B cell (primary cell): ENCODE data around the gene ZNF639. TPM values are rescaled to one million over a fixed set of nuclear protein-coding genes. Genes with fewer than 3 reads are reported as not detected.

Experiments
- ATAC-seq: fragments of 200-7000 bp; cut with Tn5 transposase; one replicate; pipeline ENCODE4 v1.10.0; 2021; ENCODE audit warnings: low read depth, mild to moderate bottlenecking, moderate number of reproducible peaks, moderate library complexity
- CTCF ChIA-PET: fragments of 350-600 bp; sonication (Branson Sonifier 250); formaldehyde crosslinking; loops from one replicate; lab custom pipeline; 2021; ENCODE audit warnings: antibody characterized with exemption, inconsistent platforms; lab: Charles Lee
- POLR2A ChIA-PET: fragments of 350-600 bp; sonication (Branson Sonifier 250); formaldehyde crosslinking; loops from one replicate; lab custom pipeline; 2021; ENCODE audit warnings: antibody characterized with exemption; lab: Charles Lee
- DNase-seq: peaks from one replicate; pipeline ENCODE4 v3.0.0; 2013
- H2AFZ ChIP-seq: 2 replicates; pipeline ENCODE4 v1.6.1; 2012; ENCODE audit warnings: mild to moderate bottlenecking, low read depth, low read length; ENCODE audit not compliant: insufficient read depth, poor library complexity, severe bottlenecking
- H3K27ac ChIP-seq, 2 donors: 1 replicate in 1 of 2; 2 replicates in 1 of 2; pipeline ENCODE4 v1.5.1; 2012 to 2013; ENCODE audit warnings: low read length in 2 of 2, mild to moderate bottlenecking in 2 of 2, moderate library complexity in 1 of 2
- H3K27me3 ChIP-seq, 4 experiments: fragments of 200-600 bp in 1 of 4; sonication (generic) in 1 of 4; replicated peaks in 1 of 4; 1 replicate in 2 of 4; 2 replicates in 2 of 4; pipeline versions ENCODE4 v1.6.1 to v1.7.0; 2013 to 2016; ENCODE audit warnings: low read length in 3 of 4, mild to moderate bottlenecking in 2 of 4, mixed read lengths in 1 of 4, moderate library complexity in 1 of 4; ENCODE audit not compliant: insufficient read depth in 4 of 4, control insufficient read depth in 3 of 4; ENCODE audit errors: control extremely low read depth in 1 of 4
- H3K36me3 ChIP-seq, 2 experiments: replicated peaks in 1 of 2; 1 replicate in 1 of 2; 2 replicates in 1 of 2; pipeline versions ENCODE4 v1.6.1 to v1.7.1; 2013; ENCODE audit warnings: low read length in 1 of 2; ENCODE audit not compliant: insufficient read depth in 2 of 2, control insufficient read depth in 1 of 2; ENCODE audit errors: control extremely low read depth in 1 of 2, extremely low read depth in 1 of 2
- H3K4me1 ChIP-seq, 2 donors: fragments of 200-600 bp in 1 of 2; sonication (generic) in 1 of 2; 1 replicate in 1 of 2; 2 replicates in 1 of 2; pipeline versions ENCODE4 v1.5.1 to v1.6.1; 2013 to 2017; ENCODE audit warnings: low read length in 2 of 2; ENCODE audit not compliant: control insufficient read depth in 2 of 2, insufficient read depth in 2 of 2
- H3K4me2 ChIP-seq: replicated peaks from 2 replicates; pipeline ENCODE3; 2012; ENCODE audit warnings: mild to moderate bottlenecking, low read depth, low read length; ENCODE audit not compliant: poor library complexity, severe bottlenecking
- H3K4me3 ChIP-seq, 5 experiments: fragments of 200-600 bp in 1 of 5; sonication (generic) in 1 of 5; 1 replicate in 3 of 5; 2 replicates in 2 of 5; pipeline versions ENCODE4 v1.5.1 to v1.7.0; 2011 to 2016; ENCODE audit warnings: low read length in 4 of 5, mild to moderate bottlenecking in 4 of 5, low read depth in 2 of 5, control low read depth in 1 of 5, moderate library complexity in 1 of 5; ENCODE audit not compliant: insufficient read depth in 1 of 5; ENCODE audit errors: control extremely low read depth in 1 of 5, extremely low read depth in 1 of 5
- H3K79me2 ChIP-seq: fragments of 200-600 bp; sonication (generic); one replicate; pipeline ENCODE4 v1.6.0; 2016; ENCODE audit warnings: low read length; ENCODE audit not compliant: control insufficient read depth, insufficient read depth
- H3K9ac ChIP-seq: fragments of 200-600 bp; sonication (generic); 2 replicates; pipeline ENCODE4 v1.6.1; 2017; ENCODE audit warnings: mild to moderate bottlenecking, low read length, moderate library complexity
- H3K9me3 ChIP-seq, 3 donors: one replicate each; pipeline versions ENCODE4 v1.6.1 to v1.7.1; 2013; ENCODE audit warnings: low read length in 2 of 3; ENCODE audit not compliant: control insufficient read depth in 2 of 3, insufficient read depth in 1 of 3; ENCODE audit errors: control extremely low read depth in 1 of 3
- H4K20me1 ChIP-seq: 2 replicates; pipeline ENCODE4 v1.6.0; 2012; ENCODE audit warnings: mild to moderate bottlenecking, low read length; ENCODE audit not compliant: insufficient read depth, control insufficient read depth, poor library complexity, severe bottlenecking
- H3K27ac Mint-ChIP-seq: one replicate; pipeline ENCODE4 v1.8.0; 2021; ENCODE audit warnings: mixed read lengths
- H3K27me3 Mint-ChIP-seq: one replicate; pipeline ENCODE4 v1.8.0; 2021; ENCODE audit warnings: mixed read lengths
- H3K4me1 Mint-ChIP-seq: one replicate; pipeline ENCODE4 v1.8.0; 2021; ENCODE audit warnings: mixed read lengths
- H3K4me3 Mint-ChIP-seq: one replicate; pipeline ENCODE4 v1.8.0; 2021; ENCODE audit warnings: mixed read lengths
- H3K9me3 Mint-ChIP-seq: one replicate; pipeline ENCODE4 v1.8.0; 2022; ENCODE audit warnings: mixed read lengths; ENCODE audit not compliant: insufficient read depth
- CTCF ChIP-seq: fragments of 200-600 bp; IDR thresholded peaks from one replicate; pipeline ENCODE4 v1.8.0; 2022; ENCODE audit warnings: antibody characterized with exemption, mild to moderate bottlenecking
- EZH2 ChIP-seq: IDR thresholded peaks from 2 replicates; pipeline ENCODE4 v1.6.1; 2012; ENCODE audit warnings: borderline replicate concordance, low read depth, mild to moderate bottlenecking, moderate library complexity, low read length; ENCODE audit not compliant: insufficient read depth, poor library complexity, severe bottlenecking
- WGBS: methylation state at CpG from one replicate; pipeline ENCODE4 v1.1.5; 2013; ENCODE audit warnings: missing lambda C conversion rate; ENCODE audit not compliant: insufficient coverage; 5-methylcytosine and 5-hydroxymethylcytosine counted together
- intact Hi-C: fragments of 100-400 bp; cut with micrococcal nuclease; formaldehyde crosslinking; loops from one replicate; pipeline ENCODE4 v1.10.0; 2022
- polyA plus RNA-seq: library from polyadenylated mRNA; depleted of rRNA; stranded (reverse); fragments of >200 nt; gene quantifications from 2 replicates; pipeline ENCODE4 v1.2.3, GENCODE V29; 2012
- total RNA-seq, 2 donors: library from RNA; stranded (reverse); fragments of 120-200 nt in 1 of 2; gene quantifications; 1 replicate in 1 of 2; 2 replicates in 1 of 2; pipeline versions ENCODE4 v1.2.3 to v1.2.4, GENCODE V29; 2013 to 2022

ZNF639 gene
- total and polyA plus RNA-seq, 2 donors (not counting 1 experiment from before 2014, with no cell fraction given) = 22.4 to 39.8 TPM

- H3K4me2 ChIP-seq = no peak overlapping the region
- no peak overlapping the region for H2AFZ ChIP-seq
- no peaks in the 10 kb centered on the region for H3K27me3 ChIP-seq
- H3K4me1 Mint-ChIP-seq = peaks cover 6% of the 10 kb centered on the region
- no peaks in the 10 kb centered on the region for H3K27me3 Mint-ChIP-seq
- CTCF ChIA-PET = interaction anchor here (0.7 to 3.8 kb wide), 3 partner anchors 7 to 201 kb away, joined by 3 to 17 read pairs (median 3); no protein-coding TSS in a partner anchor
- no peak overlapping the region for H3K9ac ChIP-seq
- no peaks in the 10 kb centered on the region for H3K36me3 ChIP-seq
- no peak overlapping the region for H3K4me3 Mint-ChIP-seq
- no peaks in the 10 kb centered on the region for H3K79me2 ChIP-seq
- TF ChIP-seq EZH2 (no peak), CTCF (no peak)
- no peak overlapping the region for H3K4me3 ChIP-seq
- H4K20me1 ChIP-seq = no peaks in the 10 kb centered on the region
- H3K27ac Mint-ChIP-seq = no peak overlapping the region
- POLR2A ChIA-PET = no interaction called here
- DNase-seq (no peak), ATAC-seq (no peak)
- intact Hi-C loops = loop anchor here (5.0 kb wide), 1 partner anchor 41 kb away; no protein-coding TSS in a partner anchor
- peaks cover 15 to 17% of the 10 kb centered on the region in 2 donors for H3K4me1 ChIP-seq
- H3K9me3 ChIP-seq = no peaks in the 10 kb centered on the region
- H3K9me3 Mint-ChIP-seq = no peaks in the 10 kb centered on the region
- H3K27ac ChIP-seq = no peak overlapping the region
Measured at GRCh38 chr3:179308001-179308400, 14.8 kb upstream of the ZNF639 start.

GRCh38 chr3:179309225-179310078 is 13.4 kb upstream of the ZNF639 start:
- POLR2A ChIA-PET = interaction anchor here (0.6 kb wide), 1 partner anchor 162 kb away, joined by 3 read pairs; no protein-coding TSS in a partner anchor
- H2AFZ ChIP-seq = peak overlapping the region; percentile 24

More at GRCh38 chr3:179309225-179310078, 13.4 kb upstream of the ZNF639 start:
- H3K79me2 ChIP-seq = no peaks in the 10 kb centered on the region
- peak overlapping the region in 1 of 2 donors; percentile 11 for H3K27ac ChIP-seq
- TF ChIP-seq EZH2 (no peak), CTCF (no peak)
- peak overlapping the region in 2 of 5 experiments; percentile 3 to 5 for H3K4me3 ChIP-seq
- H3K9me3 ChIP-seq = no peaks in the 10 kb centered on the region
- H4K20me1 ChIP-seq = no peaks in the 10 kb centered on the region
- H3K27me3 ChIP-seq = no peaks in the 10 kb centered on the region
- H3K27me3 Mint-ChIP-seq = no peaks in the 10 kb centered on the region
- H3K27ac Mint-ChIP-seq = no peak overlapping the region
- peak; percentile 86 for ATAC-seq
- 80% methylated on average over 1 of the region's 1 CpG for WGBS
- CTCF ChIA-PET = interaction anchor here (0.6 to 2.0 kb wide), 5 partner anchors 13 to 294 kb away, joined by 3 to 9 read pairs (median 4); partner anchors contain the start of gene ACTL6A
- H3K9ac ChIP-seq = peak overlapping the region; percentile 0
- H3K36me3 ChIP-seq = no peaks in the 10 kb centered on the region
- H3K4me1 ChIP-seq = peaks cover 15 to 17% of the 10 kb centered on the region in 2 donors
- H3K4me1 Mint-ChIP-seq = peaks cover 6% of the 10 kb centered on the region
- H3K9me3 Mint-ChIP-seq = no peaks in the 10 kb centered on the region
- intact Hi-C loops = loop anchor here (5.0 to 10.0 kb wide), 2 partner anchors 42 to 75 kb away; no protein-coding TSS in a partner anchor
- H3K4me3 Mint-ChIP-seq = no peak overlapping the region
- DNase-seq = peak; percentile 63
- H3K4me2 ChIP-seq = peak overlapping the region; percentile 52
